NCI-H2171 (cell line): ENCODE measurements around the gene FAM200B.

Source experiments
- DNase-seq: peaks from one replicate; lab custom pipeline; 2025; lab: John Stamatoyannopoulos, UW

The FAM200B gene

GRCh38 chr4:15668566-15669435 lies 12.8 kb upstream of the FAM200B start:
- no peak for DNase-seq

- DNase-seq: no peak
Measured at GRCh38 chr4:15670576-15670975, 11.1 kb upstream of the FAM200B start.

DNA sequence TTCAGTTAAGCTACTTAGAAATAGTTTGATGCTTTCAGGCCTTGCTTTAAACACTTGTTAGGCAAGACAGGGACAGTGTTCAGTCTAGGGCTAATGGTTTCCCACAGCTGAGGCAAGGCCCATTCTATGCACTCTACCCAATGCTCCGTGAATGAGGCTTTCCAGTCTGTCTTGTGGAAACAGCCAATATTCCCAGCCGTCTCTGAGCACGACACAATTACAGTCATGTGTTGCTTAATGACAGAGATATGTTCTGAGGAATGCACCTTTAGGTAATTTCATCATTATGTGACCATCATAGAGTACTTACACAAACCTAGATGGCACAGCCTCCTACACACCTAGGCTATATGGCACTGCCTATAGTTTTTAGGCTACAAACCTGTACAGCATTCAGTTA lies 9.5 kb upstream of the FAM200B start:
- DNase-seq: no peak

DNA sequence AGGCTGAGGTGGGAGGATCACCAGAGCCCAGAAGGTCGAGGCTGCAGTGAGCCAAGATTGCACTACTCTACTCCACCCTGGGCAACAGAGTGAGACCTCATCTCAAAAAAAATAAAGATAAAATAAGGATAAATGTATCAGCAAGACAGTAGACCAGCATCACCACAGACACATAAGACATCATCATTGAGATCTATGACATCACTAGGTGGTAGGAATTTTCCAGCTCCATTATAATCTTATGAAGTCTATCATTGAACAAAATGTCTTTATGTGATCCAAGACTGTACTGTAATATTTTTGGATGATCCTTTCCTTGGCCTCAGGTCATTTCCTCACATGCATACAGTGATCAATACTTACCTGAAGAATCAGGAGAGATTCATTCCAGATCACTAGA lies 8.3 kb upstream of the FAM200B start:
- no peak for DNase-seq

DNA sequence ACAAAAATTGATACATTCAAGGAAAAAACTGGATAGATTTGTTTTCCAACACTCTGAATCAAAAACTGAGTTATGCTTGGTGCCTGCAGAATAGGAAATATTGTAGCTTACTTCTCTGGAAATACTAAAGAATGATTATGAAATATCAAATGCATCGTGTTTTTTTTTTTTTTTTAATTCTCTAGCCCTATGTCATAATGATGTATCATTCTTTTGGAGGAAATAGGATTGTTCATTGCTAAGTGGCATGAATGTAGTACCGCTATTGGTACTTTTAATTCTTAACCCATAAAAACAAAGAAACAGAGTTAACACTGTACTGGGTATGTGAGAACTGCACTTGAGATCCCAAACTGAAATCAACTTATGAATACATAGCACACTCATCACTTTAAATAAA lies 7.6 kb upstream of the FAM200B start:
- no peak for DNase-seq

DNA sequence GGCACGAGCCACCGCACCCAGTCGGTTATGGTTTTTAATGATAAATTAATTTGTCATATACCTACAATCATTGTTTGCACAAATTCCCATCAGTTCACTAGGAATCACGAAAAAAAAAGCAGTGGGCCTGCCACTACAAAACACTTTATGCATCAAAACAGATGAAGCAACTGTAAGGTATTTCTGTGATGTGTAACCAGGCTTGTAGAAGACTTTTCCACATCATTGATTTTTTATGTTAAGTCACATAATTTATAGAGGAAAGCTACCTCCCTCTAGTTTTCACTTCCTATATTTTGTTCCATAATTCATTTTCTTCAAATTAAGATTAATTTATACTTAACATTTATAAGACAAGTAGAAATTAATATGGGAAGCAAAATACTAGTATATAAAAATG lies 6.7 kb upstream of the FAM200B start:
- DNase-seq: no peak

DNA sequence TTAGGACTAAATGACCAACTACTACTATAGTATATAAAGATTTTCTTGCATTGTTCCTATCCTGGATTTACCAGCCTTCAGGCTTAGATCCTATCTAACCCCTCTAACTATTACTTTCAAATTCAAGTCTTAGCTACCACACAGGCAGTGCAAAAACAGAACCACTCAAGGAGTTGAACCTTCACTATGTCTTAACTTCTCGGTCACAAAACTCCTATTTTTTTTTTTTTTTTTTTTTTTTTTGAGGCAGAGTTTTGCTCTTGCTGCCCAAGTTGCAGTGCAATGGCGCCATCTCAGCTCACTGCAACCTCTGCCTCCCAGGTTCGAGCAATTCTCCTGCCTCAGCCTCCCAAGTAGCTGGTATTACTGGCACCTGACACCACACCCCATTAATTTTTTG lies 6.3 kb upstream of the FAM200B start:
- no peak for DNase-seq

DNA sequence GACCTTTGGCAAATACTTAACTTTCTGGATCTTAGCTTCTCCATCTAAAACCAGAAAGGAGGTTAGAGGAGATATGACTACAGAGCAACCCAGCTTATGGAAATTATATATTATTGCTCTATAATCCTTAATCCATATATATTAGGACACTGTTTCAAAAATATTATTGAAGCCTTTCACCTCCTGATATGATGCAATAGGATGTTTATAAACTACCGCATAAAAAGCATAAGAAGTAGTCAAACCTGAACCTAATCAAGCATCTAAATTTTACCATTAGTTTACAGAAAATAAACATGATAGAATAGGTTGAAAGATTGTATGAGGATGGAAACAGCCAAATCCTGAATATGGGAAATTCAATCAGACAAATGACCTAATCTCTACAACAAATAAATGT lies 5.6 kb upstream of the FAM200B start:
- no peak for DNase-seq

DNA sequence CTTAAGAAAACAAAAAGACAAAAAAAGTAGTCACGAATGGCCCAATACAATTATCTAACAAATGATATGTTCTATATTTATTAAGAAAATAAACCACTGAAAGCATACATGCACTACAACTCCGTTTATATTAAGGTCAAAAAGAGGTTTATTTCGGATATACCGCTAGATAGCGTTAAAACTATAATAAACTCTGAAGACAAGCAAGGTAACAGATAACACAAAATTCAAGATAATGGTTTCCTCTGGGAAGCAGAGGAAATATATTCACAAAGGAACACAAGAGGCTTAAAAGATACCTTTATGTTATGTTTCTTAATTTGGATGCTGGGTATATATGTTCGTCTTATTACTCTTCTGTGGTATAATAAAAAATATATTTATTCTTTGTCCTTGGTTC lies 4.7 kb upstream of the FAM200B start:
- no peak for DNase-seq

DNA sequence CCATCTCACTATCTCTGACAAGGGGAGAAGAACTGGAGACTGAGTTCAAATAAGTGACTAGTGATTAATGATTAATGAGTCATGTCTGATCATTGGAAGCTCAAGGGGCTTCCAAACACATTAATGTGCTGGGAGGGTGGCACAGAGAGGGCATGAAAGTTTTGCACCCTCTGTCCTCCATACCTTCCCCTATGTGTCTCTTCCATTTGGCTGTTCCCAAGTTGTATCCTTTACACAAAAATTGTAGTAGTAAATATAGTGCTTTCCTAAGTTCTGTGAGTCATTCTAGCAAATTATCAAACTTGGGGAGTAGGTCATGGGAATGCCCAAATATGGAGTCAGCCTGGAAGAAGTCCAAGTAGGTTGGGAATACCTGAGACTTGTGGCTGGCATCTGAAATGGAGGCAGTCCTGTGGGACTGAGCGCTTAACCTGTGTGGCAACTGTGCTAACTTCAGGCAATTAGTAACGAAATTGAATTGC lies 4.1 kb upstream of the FAM200B start:
- DNase-seq: no peak

DNA sequence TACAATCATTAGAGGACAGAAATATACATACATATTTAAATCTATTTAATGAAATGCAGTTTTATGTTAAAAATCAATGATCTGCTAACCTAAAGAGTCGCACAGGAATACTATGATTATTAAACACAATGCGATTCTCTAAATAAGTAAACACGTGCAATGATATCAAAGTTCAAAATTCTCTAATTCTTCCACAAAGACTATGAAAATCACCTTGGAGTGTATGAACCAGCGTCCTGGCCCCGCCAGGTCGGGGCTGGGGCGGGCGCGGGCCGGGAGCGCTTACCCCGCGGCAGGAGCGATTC lies 608 bp upstream of the FAM200B start:
- DNase-seq: no peak

- DNase-seq: no peak
Measured at GRCh38 chr4:15682242-15683142, 865 bp downstream of the FAM200B start.

GRCh38 chr4:15683143-15683495 lies 1.5 kb downstream of the FAM200B start:
- no peak for DNase-seq

DNA sequence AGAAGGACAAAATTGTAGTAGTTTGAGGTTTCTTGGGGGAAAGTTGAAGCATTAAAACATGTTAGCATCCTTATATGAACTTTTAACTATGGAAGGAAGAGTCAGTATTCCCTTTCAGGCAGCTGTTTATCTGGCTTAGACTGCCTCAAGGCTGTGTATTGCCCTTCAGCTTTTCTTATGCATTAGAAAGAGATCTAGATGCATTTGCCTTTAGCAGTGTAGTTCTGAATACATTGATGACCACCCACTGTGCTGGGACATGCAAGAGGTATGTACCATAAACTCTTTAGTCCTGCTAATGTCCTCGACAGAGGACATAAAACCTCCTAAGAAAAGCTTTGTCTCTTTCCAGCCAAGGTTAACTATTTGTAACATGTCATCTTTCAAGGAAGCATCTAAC lies 2.9 kb downstream of the FAM200B start:
- DNase-seq: no peak

GRCh38 chr4:15688051-15688450 lies 6.4 kb downstream of the FAM200B start:
- DNase-seq: no peak

DNA sequence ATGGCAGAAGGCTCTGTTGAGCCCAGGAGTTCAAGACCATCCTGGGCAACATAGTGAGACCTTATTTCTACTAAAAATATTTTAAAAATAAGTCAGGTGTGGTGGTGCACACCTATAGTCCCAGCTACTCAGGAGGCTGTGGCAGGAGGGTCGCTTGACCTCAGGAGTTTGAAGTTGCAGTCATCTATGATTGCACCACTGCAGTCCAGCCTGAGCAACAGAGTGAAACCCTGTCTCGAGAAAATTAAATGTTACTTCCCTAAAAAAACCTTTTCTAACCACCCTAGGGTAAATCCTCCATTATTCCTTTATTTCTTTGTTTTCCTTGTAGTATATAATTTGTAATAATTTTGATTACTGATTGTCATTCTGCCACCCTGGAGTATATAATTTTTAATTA lies 7.9 kb downstream of the FAM200B start:
- DNase-seq: no peak

DNA sequence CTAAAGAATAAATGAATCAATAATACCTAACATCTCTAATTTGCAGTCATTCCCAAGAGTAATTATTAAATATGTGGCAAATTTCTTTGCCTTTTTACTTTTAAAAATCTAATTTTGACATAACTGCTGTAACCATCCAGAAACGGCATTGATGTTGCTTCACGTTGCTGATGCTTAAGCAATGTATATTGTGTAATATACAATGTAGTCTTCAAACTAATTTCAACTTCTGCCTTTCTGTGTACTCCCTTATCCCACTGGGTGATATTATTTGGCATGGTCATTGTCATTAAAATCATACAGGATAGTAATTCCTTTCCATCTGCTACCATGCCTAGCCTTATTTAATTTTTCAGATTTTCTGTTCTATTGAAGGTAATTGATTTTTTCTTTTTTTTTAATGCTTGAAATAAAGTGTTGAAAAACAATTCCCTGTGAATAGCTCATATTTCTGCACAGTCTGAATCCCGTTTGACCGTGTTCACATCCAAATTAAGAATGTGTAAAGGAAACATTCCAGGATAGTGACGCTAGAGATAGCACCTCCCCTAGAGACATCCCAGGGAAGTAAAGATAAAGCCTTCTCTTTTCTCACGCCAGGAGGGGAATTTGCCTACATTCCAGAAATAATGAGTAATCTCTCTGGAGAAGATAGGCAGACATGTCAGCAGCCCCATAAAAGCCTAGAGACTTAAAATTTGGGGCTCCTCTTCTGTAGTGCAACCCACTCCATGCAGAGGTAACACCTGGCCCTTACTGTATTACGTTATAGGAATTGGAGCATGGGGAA lies 8.6 kb downstream of the FAM200B start:
- DNase-seq: no peak

DNA sequence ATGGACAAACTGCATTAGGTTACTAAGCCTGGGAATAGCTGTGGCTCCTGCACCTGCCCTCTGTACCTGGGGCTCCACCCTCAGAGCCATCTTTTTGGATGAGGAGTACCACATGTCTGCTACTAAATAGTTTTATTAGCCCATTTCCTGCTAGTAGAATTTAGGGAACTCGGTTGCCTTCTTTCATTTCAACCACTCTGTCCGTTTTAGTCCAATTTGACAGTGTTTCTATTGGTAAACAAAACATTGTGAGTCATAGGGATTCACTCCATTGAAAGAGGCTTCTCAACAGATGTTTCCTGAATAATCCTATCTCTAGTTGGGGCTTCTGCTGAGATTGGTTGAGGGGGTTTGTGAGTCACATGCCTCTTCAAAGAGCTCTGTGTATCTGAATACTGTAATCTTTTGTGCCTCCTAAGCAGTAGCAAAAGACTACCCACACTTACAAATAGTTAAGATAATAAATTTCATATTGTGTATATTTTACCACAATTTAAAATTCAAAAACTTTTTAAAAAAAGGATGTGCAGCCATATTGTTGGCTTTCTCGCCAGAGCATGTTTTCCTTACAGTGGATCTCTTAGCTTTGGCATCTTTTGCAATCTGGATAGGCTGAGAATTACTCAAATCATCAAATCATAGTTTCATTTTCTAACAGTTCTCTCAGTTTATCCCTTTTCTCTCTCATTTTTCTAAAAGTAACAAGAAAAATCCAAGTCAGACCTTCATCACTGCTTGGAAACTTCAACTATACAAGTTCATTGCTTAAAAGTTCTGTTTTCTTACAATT lies 9.9 kb downstream of the FAM200B start:
- DNase-seq: no peak

DNA sequence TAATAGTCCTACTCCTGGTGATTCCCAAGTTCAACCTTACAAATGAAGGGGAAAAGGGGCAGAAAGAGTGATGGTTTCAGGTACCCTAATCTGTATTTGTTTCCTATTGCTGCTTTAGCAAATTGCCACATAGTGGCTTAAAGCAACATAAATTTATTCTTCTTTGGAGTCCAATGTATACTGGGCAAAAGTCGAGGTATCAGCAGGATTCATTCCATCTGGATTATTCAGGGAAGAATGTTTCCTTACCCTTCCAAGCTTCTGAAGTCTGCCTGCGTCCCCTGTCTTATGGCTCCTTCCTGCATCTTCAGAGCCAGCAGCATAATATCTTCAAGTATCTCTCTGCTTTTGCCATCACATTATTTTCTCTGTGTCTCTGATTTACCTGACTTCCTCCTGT lies 11.0 kb downstream of the FAM200B start:
- no peak for DNase-seq

GRCh38 chr4:15694431-15694830 lies 12.8 kb downstream of the FAM200B start:
- no peak for DNase-seq

DNA sequence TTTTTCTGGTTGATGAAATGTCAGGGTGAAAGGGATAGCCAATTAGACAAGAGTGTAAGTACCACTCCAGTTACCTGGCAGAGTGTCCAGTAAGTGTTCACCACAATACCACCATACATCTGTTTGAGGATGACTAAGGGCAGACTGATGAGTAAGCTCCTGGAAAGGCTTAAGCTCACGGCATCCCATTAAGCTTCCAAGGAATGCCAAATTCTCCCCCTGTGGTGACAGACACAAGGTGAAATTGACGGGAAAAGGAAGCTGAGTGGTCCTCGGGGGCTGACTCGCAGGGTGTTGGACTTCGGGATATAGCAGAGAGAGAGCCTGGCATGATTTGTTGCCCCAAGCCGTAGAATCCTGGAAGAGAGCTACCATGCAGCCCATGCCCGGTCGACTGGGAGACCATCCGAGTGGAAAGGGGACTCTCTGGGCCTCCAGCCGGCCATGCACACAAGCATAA lies 13.6 kb downstream of the FAM200B start:
- no peak for DNase-seq

DNA sequence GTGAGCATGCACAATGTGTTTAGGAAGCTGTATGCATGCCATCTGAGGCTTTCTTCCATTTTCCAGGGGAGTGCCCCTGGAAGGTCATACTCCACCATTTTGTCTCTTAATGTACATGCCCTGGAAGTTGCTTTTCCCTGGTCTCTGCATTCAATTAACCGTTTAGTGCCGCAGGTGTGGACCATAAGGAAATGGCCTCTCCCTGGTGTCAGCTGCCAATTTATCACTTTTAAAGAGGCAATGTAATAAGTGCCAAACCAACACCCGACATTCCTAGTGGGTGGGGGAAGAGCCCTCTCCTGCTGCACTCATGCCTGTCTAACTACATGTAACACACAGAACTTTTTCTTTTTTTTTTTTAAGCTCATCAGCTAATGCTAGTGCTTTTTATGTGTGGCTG lies 14.1 kb downstream of the FAM200B start:
- no peak for DNase-seq
